Measurements from ENCODE around the gene OPCML. TPM values are rescaled to one million over a fixed set of nuclear protein-coding genes. Genes with fewer than 3 reads are reported as not detected.

The OPCML gene
- total RNA-seq, 1 experiment from 2014 or later = 0.94 TPM

DNA sequence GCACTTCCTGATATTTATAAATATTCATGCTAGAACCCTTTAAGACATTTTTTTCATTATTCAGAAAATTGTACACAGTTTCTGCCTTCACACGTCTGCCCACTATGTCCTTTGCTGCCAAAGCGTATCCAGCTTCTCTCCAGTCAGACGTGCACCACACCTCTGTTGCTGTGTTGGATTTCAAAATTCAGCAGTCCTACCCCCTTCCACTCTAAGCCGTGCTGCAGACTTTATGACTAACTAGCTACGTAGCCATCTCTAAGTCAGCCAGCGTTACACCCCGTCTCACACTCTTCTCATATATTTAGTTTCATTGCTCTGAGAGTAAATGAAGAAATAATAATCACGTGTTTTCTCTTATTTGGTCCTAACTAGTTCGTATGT lies 28.2 kb upstream of the OPCML start:
- Histone ChIP-seq H2AK5ac (ENCODE audit: insufficient read length, low read length) (no peak overlapping the region), H3K4me2 (ENCODE audit: insufficient read depth, insufficient read length, low read length) (no peak overlapping the region), H3K23me2 (ENCODE audit: insufficient read length, low read depth, low read length, poor library complexity, severe bottlenecking) (no peaks in the 10 kb centered on the region), H2BK5ac (ENCODE audit: insufficient read length, low read length) (no peak overlapping the region), H3K9me3 (ENCODE audit: control insufficient read depth, low read depth, low read length) (no peaks in the 10 kb centered on the region), H3K9ac (ENCODE audit: extremely low read depth, insufficient read length, low read length) (no peak overlapping the region), H3K27ac (ENCODE audit: insufficient read length, low read depth, low read length) (no peak overlapping the region), H2BK20ac (ENCODE audit: low read depth, low read length, poor library complexity, severe bottlenecking) (no peak overlapping the region), H3K4ac (ENCODE audit: low read depth, low read length) (no peak overlapping the region), H2BK120ac (ENCODE audit: low read depth, low read length, poor library complexity, severe bottlenecking) (no peak overlapping the region), H4K5ac (ENCODE audit: insufficient read length, low read depth, low read length) (no peak overlapping the region), H4K8ac (replicated peaks; ENCODE audit: insufficient read length, low read depth, low read length) (no peak overlapping the region), H3K27me3 (ENCODE audit: insufficient read depth, low read length) (no peaks in the 10 kb centered on the region), H3K4me1 (ENCODE audit: insufficient read depth, low read length) (peaks cover 2% of the 10 kb centered on the region; the same call in 1 of the 2 replicates), H3K14ac (ENCODE audit: insufficient read depth, low read length) (no peak overlapping the region), H3K79me2 (ENCODE audit: insufficient read depth, low read length) (no peaks in the 10 kb centered on the region), H3K56ac (ENCODE audit: insufficient read length, low read depth, low read length) (no peak overlapping the region), H3T11ph (ENCODE audit: low read length) (no peak overlapping the region), H3K18ac (ENCODE audit: insufficient read length, low read depth, low read length) (no peak overlapping the region), H4K91ac (ENCODE audit: insufficient read length, low read depth, low read length) (no peak overlapping the region), H4K20me1 (ENCODE audit: control insufficient read depth, insufficient read depth, insufficient read length) (no peaks in the 10 kb centered on the region), H2AFZ (ENCODE audit: low read length) (no peak overlapping the region), H2BK12ac (ENCODE audit: insufficient read length, low read depth, low read length) (no peak overlapping the region), H3K79me1 (ENCODE audit: insufficient read depth, low read depth, low read length, poor library complexity, severe bottlenecking) (no peaks in the 10 kb centered on the region), H3K23ac (ENCODE audit: insufficient read length, low read depth, low read length) (no peak overlapping the region), H2BK15ac (ENCODE audit: low read depth, low read length) (no peak overlapping the region)
- H3K27me3 Mint-ChIP-seq (ENCODE audit: low read depth) = no peaks in the 10 kb centered on the region; the same call in 1 of the 2 replicates
- no peak for TF ChIP-seq CTCF (conservative IDR thresholded peaks at IDR 0.05)
- H3K4me1 Mint-ChIP-seq = peaks cover 0 to 6% of the 10 kb centered on the region in 2 experiments; a peak in 2 of 4 replicates
- no peak overlapping the region for H3K27ac Mint-ChIP-seq
- no peaks in the 10 kb centered on the region for H3K36me3 Mint-ChIP-seq (ENCODE audit: insufficient read depth in 1 of 3, low read depth in 3 of 3)
- H3K4me3 Mint-ChIP-seq = no peak overlapping the region
- no peaks in the 10 kb centered on the region for H3K9me3 Mint-ChIP-seq
- DNase-seq = no peak
- no CpG with 5 or more reads among the region's 9 CpGs for WGBS (ENCODE audit: extremely low coverage, insufficient read length, low lambda C conversion rate)

All from H9 (cell line).